CD14-positive monocyte (primary cell): ENCODE data around the gene SLAMF9. TPM values are rescaled to one million over a fixed set of nuclear protein-coding genes. Genes with fewer than 3 reads are reported as not detected.
A peak's percentile ranks its signal among the peaks of the same experiment; 100 is the strongest.

Experiments used
- DNase-seq, 3 donors: peaks; one replicate each; pipeline ENCODE4 v3.0.0-alpha.2; 2011 to 2022
- H2AFZ ChIP-seq: 2 replicates; pipeline ENCODE4 v1.6.0; 2012; ENCODE audit warnings: mild to moderate bottlenecking, low read depth, low read length, inconsistent platforms; ENCODE audit not compliant: insufficient read depth, poor library complexity, severe bottlenecking
- H3K27ac ChIP-seq, 2 donors: 1 replicate in 1 of 2; 2 replicates in 1 of 2; pipeline ENCODE4 v1.5.1; 2012 to 2013; ENCODE audit warnings: low read length in 2 of 2, control low read depth in 1 of 2, inconsistent platforms in 1 of 2, low read depth in 1 of 2, mild to moderate bottlenecking in 1 of 2
- H3K27me3 ChIP-seq, 2 donors: one replicate each; pipeline versions ENCODE4 v1.6.0 to v1.6.1; 2011 to 2013; ENCODE audit warnings: low read length in 2 of 2; ENCODE audit not compliant: control insufficient read depth in 2 of 2, insufficient read depth in 2 of 2
- H3K36me3 ChIP-seq, 2 donors: replicated peaks in 1 of 2; 1 replicate in 1 of 2; 2 replicates in 1 of 2; pipeline versions ENCODE4 v1.5.1 to v1.6.1; 2012 to 2013; ENCODE audit warnings: low read length in 2 of 2, control low read depth in 1 of 2, inconsistent platforms in 1 of 2, mild to moderate bottlenecking in 1 of 2; ENCODE audit not compliant: insufficient read depth in 2 of 2, control insufficient read depth in 1 of 2
- H3K4me1 ChIP-seq, 2 donors: 1 replicate in 1 of 2; 2 replicates in 1 of 2; pipeline versions ENCODE4 v1.5.1 to v1.6.1; 2012 to 2013; ENCODE audit warnings: low read length in 2 of 2, control low read depth in 1 of 2, inconsistent platforms in 1 of 2, mild to moderate bottlenecking in 1 of 2, moderate library complexity in 1 of 2; ENCODE audit not compliant: insufficient read depth in 2 of 2, control insufficient read depth in 1 of 2
- H3K4me2 ChIP-seq: replicated peaks from 2 replicates; pipeline ENCODE3; 2012; ENCODE audit warnings: low read length, moderate library complexity, mild to moderate bottlenecking; ENCODE audit not compliant: poor library complexity, severe bottlenecking; ENCODE audit errors: extremely low read depth
- H3K4me3 ChIP-seq, 3 experiments: fragments of 200-600 bp in 1 of 3; sonication (generic) in 1 of 3; replicated peaks in 1 of 3; 1 replicate in 2 of 3; 2 replicates in 1 of 3; pipeline ENCODE4 v1.5.1; 2011 to 2013; ENCODE audit warnings: low read length in 3 of 3, mild to moderate bottlenecking in 3 of 3, control low read depth in 2 of 3, low read depth in 2 of 3, inconsistent platforms in 1 of 3, moderate library complexity in 1 of 3
- H3K79me2 ChIP-seq: 2 replicates; pipeline ENCODE4 v1.6.0; 2012; ENCODE audit warnings: mild to moderate bottlenecking, control low read depth, inconsistent platforms, low read length, moderate library complexity; ENCODE audit not compliant: insufficient read depth
- H3K9ac ChIP-seq: 2 replicates; pipeline ENCODE4 v1.6.0; 2017; ENCODE audit warnings: low read length, mild to moderate bottlenecking; ENCODE audit not compliant: insufficient read depth, poor library complexity, severe bottlenecking
- H3K9me3 ChIP-seq, 2 donors: replicated peaks in 1 of 2; 1 replicate in 1 of 2; 2 replicates in 1 of 2; pipeline versions ENCODE4 v1.5.1 to v1.6.1; 2012 to 2013; ENCODE audit warnings: low read length in 2 of 2, control low read depth in 1 of 2; ENCODE audit not compliant: control insufficient read depth in 1 of 2, insufficient read depth in 1 of 2
- H4K20me1 ChIP-seq: 2 replicates; pipeline ENCODE4 v1.6.0; 2012; ENCODE audit warnings: mild to moderate bottlenecking, low read length, control low read depth, moderate library complexity; ENCODE audit not compliant: insufficient read depth
- H3K27ac Mint-ChIP-seq, 7 donors: one replicate each; pipeline ENCODE4 v1.8.0; 2020; ENCODE audit warnings: mild to moderate bottlenecking in 7 of 7, mixed read lengths in 7 of 7, moderate library complexity in 6 of 7, inconsistent platforms in 2 of 7
- H3K27me3 Mint-ChIP-seq, 3 donors: one replicate each; pipeline ENCODE4 v1.8.0; 2021 to 2022; ENCODE audit warnings: low read depth in 3 of 3, mild to moderate bottlenecking in 3 of 3, mixed read lengths in 3 of 3, moderate library complexity in 3 of 3, inconsistent platforms in 1 of 3
- H3K36me3 Mint-ChIP-seq, 2 donors: one replicate each; pipeline ENCODE4 v1.8.0; 2020; ENCODE audit warnings: mixed read lengths in 2 of 2, inconsistent platforms in 1 of 2, mild to moderate bottlenecking in 1 of 2
- H3K4me1 Mint-ChIP-seq: one replicate; pipeline ENCODE4 v1.8.0; 2020; ENCODE audit warnings: mild to moderate bottlenecking, mixed read lengths
- H3K4me3 Mint-ChIP-seq, 2 donors: one replicate each; pipeline ENCODE4 v1.8.0; 2020; ENCODE audit warnings: mild to moderate bottlenecking in 2 of 2, mixed read lengths in 2 of 2, moderate library complexity in 1 of 2
- H3K9me3 Mint-ChIP-seq, 7 donors: one replicate each; pipeline ENCODE4 v1.8.0; 2020 to 2022; ENCODE audit warnings: mixed read lengths in 7 of 7, mild to moderate bottlenecking in 6 of 7, moderate library complexity in 6 of 7, inconsistent platforms in 2 of 7
- CTCF ChIP-seq: fragments of 200-600 bp; IDR thresholded peaks from one replicate; pipeline ENCODE4 v1.8.0; 2022; ENCODE audit warnings: antibody characterized with exemption, mild to moderate bottlenecking
- WGBS: methylation state at CpG from one replicate; pipeline ENCODE4 v1.1.5; 2013; ENCODE audit warnings: missing lambda C conversion rate; ENCODE audit not compliant: insufficient coverage; 5-methylcytosine and 5-hydroxymethylcytosine counted together
- intact Hi-C, 2 donors: fragments of 100-400 bp; cut with micrococcal nuclease; formaldehyde crosslinking; loops; one replicate each; pipeline versions ENCODE4 v1.15.0 to v1.15.1; 2023
- polyA plus RNA-seq, 3 donors: library from polyadenylated mRNA; depleted of rRNA in 1 of 3; unstranded in 2 of 3; stranded (reverse) in 1 of 3; fragments of 300-500 nt in 2 of 3; fragments of >200 nt in 1 of 3; fragmentation: Illumina TruSeq in 2 of 3; gene quantifications; 1 replicate in 2 of 3; 2 replicates in 1 of 3; pipeline ENCODE4 v1.2.3, GENCODE V29; 2012 to 2021

Gene SLAMF9
- polyA plus RNA-seq, 3 donors = 0.17 TPM; not detected in 2

GRCh38 chr1:159913451-159914192 lies 40.4 kb downstream of the SLAMF9 start:
- H3K36me3 ChIP-seq = peaks cover 25 to 40% of the 10 kb centered on the region in 2 donors
- H3K4me1 Mint-ChIP-seq = peaks cover 39% of the 10 kb centered on the region
- no peak overlapping the region for H3K4me2 ChIP-seq
- peaks cover 1 to 5% (median 1%) of the 10 kb centered on the region in 3 donors for H3K27me3 Mint-ChIP-seq
- no peak overlapping the region for H3K9ac ChIP-seq
- intact Hi-C loops = no loop called here
- H3K4me3 ChIP-seq = no peak overlapping the region
- H3K27me3 ChIP-seq = no peaks in the 10 kb centered on the region
- no peak overlapping the region for H3K4me3 Mint-ChIP-seq
- no peaks in the 10 kb centered on the region for H3K9me3 Mint-ChIP-seq
- H4K20me1 ChIP-seq = peaks cover 15% of the 10 kb centered on the region
- H3K4me1 ChIP-seq = peaks cover 23 to 29% of the 10 kb centered on the region in 2 donors
- no peak overlapping the region for H3K27ac ChIP-seq
- peak overlapping the region; percentile 15 to 96 (median 59) for H3K27ac Mint-ChIP-seq
- H3K79me2 ChIP-seq = no peaks in the 10 kb centered on the region
- H3K9me3 ChIP-seq = no peaks in the 10 kb centered on the region
- H3K36me3 Mint-ChIP-seq = peaks cover 48 to 56% of the 10 kb centered on the region in 2 donors
- TF ChIP-seq CTCF = no peak
- WGBS = 90% methylated on average over 3 of the region's 5 CpGs
- H2AFZ ChIP-seq = no peak overlapping the region
- DNase-seq = no peak

GRCh38 chr1:159911326-159912070 lies 42.5 kb downstream of the SLAMF9 start:
- Histone ChIP-seq H3K4me2 (no peak overlapping the region), H3K27ac (peak overlapping the region; percentile 34 to 92), H3K9ac (peak overlapping the region; percentile 51), H4K20me1 (peaks cover 5% of the 10 kb centered on the region), H2AFZ (no peak overlapping the region), H3K4me1 (peaks cover 23 to 29% of the 10 kb centered on the region in 2 donors), H3K36me3 (peaks cover 9 to 19% of the 10 kb centered on the region in 2 donors), H3K4me3 (no peak overlapping the region), H3K79me2 (no peaks in the 10 kb centered on the region), H3K27me3 (no peaks in the 10 kb centered on the region), H3K9me3 (no peaks in the 10 kb centered on the region)
- intact Hi-C loops = no loop called here
- peaks cover 32 to 36% of the 10 kb centered on the region in 2 donors for H3K36me3 Mint-ChIP-seq
- TF ChIP-seq CTCF = no peak
- peak overlapping the region; percentile 91 to 99 (median 97) for H3K27ac Mint-ChIP-seq
- H3K4me3 Mint-ChIP-seq = no peak overlapping the region
- peaks cover 0 to 3% (median 1%) of the 10 kb centered on the region in 3 donors for H3K27me3 Mint-ChIP-seq
- 50% methylated on average over 2 of the region's 6 CpGs for WGBS
- H3K4me1 Mint-ChIP-seq = peaks cover 37% of the 10 kb centered on the region
- peak; percentile 54 to 76 (median 64) for DNase-seq
- H3K9me3 Mint-ChIP-seq = no peaks in the 10 kb centered on the region
